Superior temporal gyrus (tissue), 1 donor: ENCODE measurements around the gene CAD.

Experiments used
- DNase-seq: peaks from one replicate; pipeline ENCODE4 v3.0.0-alpha.2; 2016; ENCODE audit errors: extremely low spot score

Gene CAD

GRCh38 chr2:27281442-27281841 is 64.3 kb downstream of the CAD start:
- DNase-seq, result no peak

GRCh38 chr2:27281855-27282559 is 64.8 kb downstream of the CAD start, which contains the start of gene TRIM54:
Gene TRIM54, plus strand, starts transcription at chr2:27282429. Its CDS starts 303 bp downstream, at chr2:27282732.
- no peak for DNase-seq

- no peak for DNase-seq
These were observed 65.7 kb downstream of the CAD start for GRCh38 chr2:27282892-27283291.

- DNase-seq, result peak; percentile 59
These were observed 67.8 kb downstream of the CAD start for GRCh38 chr2:27284996-27285395.

- DNase-seq, result no peak
These were observed 68.3 kb downstream of the CAD start for GRCh38 chr2:27285481-27285880.

DNA sequence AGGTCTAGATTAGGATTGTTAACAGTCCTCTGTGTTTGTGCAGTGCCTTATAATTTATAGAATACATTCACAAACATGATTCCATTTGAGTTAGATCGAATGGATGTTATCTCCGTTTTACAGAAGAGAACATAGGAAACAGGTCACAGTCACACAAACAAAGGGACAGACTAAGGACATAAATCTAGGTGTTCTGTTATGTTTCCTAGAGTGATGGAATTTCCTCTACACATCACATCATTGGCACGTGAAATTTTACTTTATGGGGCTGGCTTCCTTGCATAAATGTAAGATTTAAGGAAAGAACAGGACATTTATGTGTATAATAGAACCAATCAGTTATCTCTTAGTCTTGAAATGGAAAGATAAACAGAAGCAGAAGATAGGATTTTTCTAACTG is 71.4 kb downstream of the CAD start:
- DNase-seq, result no peak

DNA sequence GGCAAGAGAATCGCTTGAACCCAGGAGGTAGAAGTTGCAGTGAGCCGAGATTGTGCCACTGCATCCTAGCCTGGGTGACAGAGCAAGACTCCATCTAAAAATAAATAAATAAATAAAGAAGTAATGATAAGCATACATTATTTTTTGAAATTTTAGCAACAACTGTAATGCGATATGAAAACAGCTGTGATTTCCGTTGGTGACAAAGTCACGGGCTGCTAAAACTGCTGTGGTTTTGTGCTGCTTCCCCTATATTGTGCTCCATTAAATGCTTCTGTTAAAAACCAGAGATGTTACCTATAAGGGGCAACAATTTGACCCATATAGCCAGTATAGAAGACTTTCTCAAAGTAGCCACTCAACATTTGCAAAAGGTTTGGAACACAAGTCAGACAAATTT is 73.4 kb downstream of the CAD start:
- DNase-seq, result no peak

DNA sequence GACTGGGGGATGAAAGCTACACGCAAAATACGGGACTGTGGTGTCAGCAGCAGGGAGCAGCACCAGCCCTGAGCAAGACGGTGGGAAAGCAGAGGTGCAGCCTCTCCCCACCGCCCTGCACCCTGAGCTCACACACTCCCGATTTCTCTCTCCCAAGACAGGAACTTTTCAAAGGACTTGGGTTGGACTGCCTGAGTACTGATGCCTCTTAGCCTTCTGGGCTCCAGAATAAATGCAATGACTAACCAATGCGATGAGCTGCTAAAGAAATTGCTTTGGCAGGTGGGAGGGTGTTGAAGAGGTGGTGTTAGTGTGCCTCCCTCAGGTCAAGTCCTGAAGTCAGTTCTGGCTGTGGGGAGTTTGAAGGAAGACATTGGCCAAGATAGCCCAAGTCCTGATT is 74.7 kb downstream of the CAD start:
- no peak for DNase-seq
